Motor neuron (in vitro differentiated cells): ENCODE measurements around the gene SCG2. TPM values are rescaled to one million over a fixed set of nuclear protein-coding genes. Genes with fewer than 3 reads are reported as not detected.

Experiments used
- ATAC-seq, 8 experiments: fragments of 200-7000 bp; cut with Tn5 transposase; replicated peaks in 6 of 8; 2 replicates each; pipeline ENCODE4 v1.8.0; 2021; ENCODE audit warnings: mild to moderate bottlenecking in 8 of 8, moderate library complexity in 8 of 8
- H3K27ac ChIP-seq, 2 donors: fragments of 250-450 bp; sonication (Bioruptor Pico); 2 replicates each; pipeline ENCODE4 v1.9.0; 2021; ENCODE audit warnings: antibody characterized with exemption in 2 of 2, mild to moderate bottlenecking in 2 of 2, moderate library complexity in 1 of 2
- H3K4me1 ChIP-seq, 2 donors: fragments of 250-450 bp; sonication (Bioruptor Pico); replicated peaks in 1 of 2; 2 replicates each; pipeline ENCODE4 v1.6.1; 2021; ENCODE audit warnings: antibody characterized with exemption in 2 of 2, mild to moderate bottlenecking in 2 of 2, moderate library complexity in 1 of 2
- H3K4me3 ChIP-seq, 5 donors: fragments of 250-450 bp; sonication (Bioruptor Pico); 2 replicates each; pipeline ENCODE4 v1.9.0; 2021; ENCODE audit warnings: antibody characterized with exemption in 5 of 5, mild to moderate bottlenecking in 5 of 5, moderate library complexity in 4 of 5
- WGBS, 10 experiments: fragments of 450-650 bp; shearing (Covaris generic); methylation state at CpG; one replicate each; pipeline ENCODE4 v1.0.0; 2022; 5-methylcytosine and 5-hydroxymethylcytosine counted together
- in situ Hi-C, 9 experiments: fragments of 400-800 bp; cut with MboI; loops; one replicate each; pipeline ENCODE4 v1.15.0; 2021; ENCODE audit warnings: low sequenced_read_pairs in 9 of 9, low pct_unique_long_range_greater_than_20kb in 2 of 9; ENCODE audit not compliant: unreplicated experiment in 9 of 9
- total RNA-seq, 8 experiments: library from RNA; unstranded; fragments of 300-600 nt; gene quantifications; 2 replicates each; pipeline versions ENCODE4 v1.2.3 to v1.2.4, GENCODE V29; 2022

SCG2 gene
- total RNA-seq, 8 experiments from 2014 or later = 0.35 to 912 (median 35.9) TPM

GRCh38 chr2:223632826-223633225, 30.7 kb upstream of the SCG2 start:
- peak in 2 of 8 experiments; percentile 22 to 69 for ATAC-seq
- H3K4me3 ChIP-seq = no peak overlapping the region
- WGBS, 10 experiments = 80 to 100% (median 83%) methylated on average over 1 to 2 of the region's 2 CpGs; no CpG with 5 or more reads in 5 of the 10 experiments
- no peaks in the 10 kb centered on the region for H3K4me1 ChIP-seq
- in situ Hi-C loops = no loop called here
- H3K27ac ChIP-seq = no peak overlapping the region

- H3K4me1 ChIP-seq = peaks cover 3 to 9% of the 10 kb centered on the region in 2 donors
- H3K4me3 ChIP-seq = no peak overlapping the region
- no peak for ATAC-seq
- no peak overlapping the region for H3K27ac ChIP-seq
- WGBS, 10 experiments = 29 to 88% (median 41%) methylated on average over 1 to 2 of the region's 2 CpGs; no CpG with 5 or more reads in 4 of the 10 experiments
- in situ Hi-C loops = no loop called here
These were observed 24.6 kb upstream of the SCG2 start for GRCh38 chr2:223626716-223627115.

- no peak overlapping the region for H3K4me3 ChIP-seq
- in situ Hi-C loops = no loop called here
- WGBS, 10 experiments = 0 to 60% (median 33%) methylated on average over 1 of the region's 1 CpG; no CpG with 5 or more reads in 3 of the 10 experiments
- H3K27ac ChIP-seq = no peak overlapping the region
- no peak for ATAC-seq
- H3K4me1 ChIP-seq = peaks cover 4 to 9% of the 10 kb centered on the region in 2 donors
These were observed 23.5 kb upstream of the SCG2 start for GRCh38 chr2:223625652-223626051.

GRCh38 chr2:223621901-223622300, 19.7 kb upstream of the SCG2 start:
- Histone ChIP-seq H3K4me3 (no peak overlapping the region), H3K4me1 (peaks cover 10 to 21% of the 10 kb centered on the region in 2 donors), H3K27ac (no peak overlapping the region)
- 29 to 72% (median 63%) methylated on average over 1 to 6 of the region's 7 CpGs; no CpG with 5 or more reads in 3 of the 10 experiments for WGBS, 10 experiments
- in situ Hi-C loops = no loop called here
- ATAC-seq = peak in 5 of 8 experiments; percentile 90 to 95 (median 93)

- 57 to 100% (median 72%) methylated on average over 3 to 6 of the region's 7 CpGs; no CpG with 5 or more reads in 4 of the 10 experiments for WGBS, 10 experiments
- Histone ChIP-seq H3K4me1 (peaks cover 10 to 21% of the 10 kb centered on the region in 2 donors), H3K4me3 (no peak overlapping the region), H3K27ac (no peak overlapping the region)
- ATAC-seq = no peak
- in situ Hi-C loops = no loop called here
These were observed 17.4 kb upstream of the SCG2 start for GRCh38 chr2:223619486-223620129.

- Histone ChIP-seq H3K4me1 (peaks cover 14 to 27% of the 10 kb centered on the region in 2 donors), H3K27ac (no peak overlapping the region), H3K4me3 (no peak overlapping the region)
- peak in 5 of 8 experiments; percentile 4 to 83 (median 57) for ATAC-seq
- WGBS, 10 experiments = 9 to 39% (median 23%) methylated on average over 2 to 12 of the region's 13 CpGs
- in situ Hi-C loops = no loop called here
These were observed 16.2 kb upstream of the SCG2 start for GRCh38 chr2:223618172-223619035.

- H3K4me3 ChIP-seq = no peak overlapping the region
- WGBS, 10 experiments = 86 to 100% (median 100%) methylated on average over 1 of the region's 1 CpG; no CpG with 5 or more reads in 5 of the 10 experiments
- no peak overlapping the region for H3K27ac ChIP-seq
- in situ Hi-C loops = no loop called here
- ATAC-seq = no peak
- peaks cover 10 to 24% of the 10 kb centered on the region in 2 donors for H3K4me1 ChIP-seq
These were observed 12.4 kb upstream of the SCG2 start for GRCh38 chr2:223614534-223614933.

- Histone ChIP-seq H3K4me3 (peak overlapping the region; percentile 14 to 28 (median 23)), H3K4me1 (peaks cover 10 to 22% of the 10 kb centered on the region in 2 donors), H3K27ac (peak overlapping the region; percentile 64 to 83)
- WGBS, 10 experiments = 0 to 17% (median 7%) methylated on average over 2 to 26 of the region's 35 CpGs
- peak; percentile 97 to 99 (median 99) for ATAC-seq
- in situ Hi-C loops = no loop called here
These were observed 11.1 kb upstream of the SCG2 start for GRCh38 chr2:223613017-223613950.

- H3K27ac ChIP-seq = peak overlapping the region; percentile 37 to 83
- peaks cover 4 to 15% of the 10 kb centered on the region in 2 donors for H3K4me1 ChIP-seq
- in situ Hi-C loops = no loop called here
- H3K4me3 ChIP-seq = peak overlapping the region; percentile 14 to 28 (median 23)
- peak in 6 of 8 experiments; percentile 3 to 12 (median 10) for ATAC-seq
- 0 to 62% (median 26%) methylated on average over 1 to 5 of the region's 5 CpGs; no CpG with 5 or more reads in 3 of the 10 experiments for WGBS, 10 experiments
These were observed 10.3 kb upstream of the SCG2 start for GRCh38 chr2:223612501-223612900.

- Histone ChIP-seq H3K4me1 (peaks cover 4 to 13% of the 10 kb centered on the region in 2 donors), H3K4me3 (no peak overlapping the region), H3K27ac (no peak overlapping the region)
- WGBS, 10 experiments = 86 to 100% (median 100%) methylated on average over 1 to 2 of the region's 2 CpGs; no CpG with 5 or more reads in 3 of the 10 experiments
- ATAC-seq = no peak
- in situ Hi-C loops = no loop called here
These were observed 8.9 kb upstream of the SCG2 start for GRCh38 chr2:223611061-223611460.

GRCh38 chr2:223607476-223607875, 5.3 kb upstream of the SCG2 start:
- no peak for ATAC-seq
- no peak overlapping the region for H3K4me3 ChIP-seq
- H3K27ac ChIP-seq = no peak overlapping the region
- 34 to 94% (median 66%) methylated on average over 2 to 5 of the region's 5 CpGs for WGBS, 10 experiments
- H3K4me1 ChIP-seq = peaks cover 0 to 2% of the 10 kb centered on the region in 2 donors
- in situ Hi-C loops = no loop called here

- 0 to 80% (median 22%) methylated on average over 1 of the region's 1 CpG; no CpG with 5 or more reads in 2 of the 10 experiments for WGBS, 10 experiments
- H3K27ac ChIP-seq = no peak overlapping the region
- no peak overlapping the region for H3K4me3 ChIP-seq
- in situ Hi-C loops = no loop called here
- no peaks in the 10 kb centered on the region for H3K4me1 ChIP-seq
- peak in 2 of 8 experiments; percentile 28 to 33 for ATAC-seq
These were observed 4.8 kb upstream of the SCG2 start for GRCh38 chr2:223606946-223607345.
